HG02981 (cell line): ENCODE measurements around the gene ARHGAP26.
A peak's percentile ranks its signal among the peaks of the same experiment; 100 is the strongest.

Experiments
- ATAC-seq: cut with Tn5 transposase; IDR thresholded peaks from one replicate; pipeline ENCODE4 v1.9.1; 2021; ENCODE audit warnings: mild to moderate bottlenecking, moderate library complexity; ENCODE audit not compliant: unreplicated experiment

Gene ARHGAP26

DNA sequence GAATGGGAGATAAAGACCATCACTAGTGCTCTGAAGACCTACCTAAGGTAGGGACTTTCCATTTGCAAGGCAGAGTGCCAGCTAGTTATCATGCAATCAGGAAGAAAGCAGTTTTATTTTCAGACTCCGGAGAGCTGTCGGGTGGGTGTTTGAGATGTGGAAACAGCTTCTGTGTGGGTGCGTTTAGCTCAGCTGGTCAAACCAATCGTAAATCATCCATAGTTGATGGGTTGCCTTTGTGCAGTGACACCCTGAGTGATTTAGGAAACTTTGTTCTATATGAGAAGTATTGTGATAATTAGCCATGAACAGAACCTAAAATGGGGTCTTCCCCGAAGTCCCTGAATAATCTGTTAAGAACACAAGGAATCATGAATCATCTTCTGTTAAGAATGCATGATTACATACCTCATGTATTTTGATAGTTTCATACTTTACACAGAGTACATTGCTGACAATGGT, 284.3 kb downstream of the ARHGAP26 start:
- peak; percentile 33 for ATAC-seq

GRCh38 chr5:143055596-143056338, 285.6 kb downstream of the ARHGAP26 start:
- no peak for ATAC-seq

GRCh38 chr5:143056339-143056704, 286.1 kb downstream of the ARHGAP26 start:
- ATAC-seq = no peak

DNA sequence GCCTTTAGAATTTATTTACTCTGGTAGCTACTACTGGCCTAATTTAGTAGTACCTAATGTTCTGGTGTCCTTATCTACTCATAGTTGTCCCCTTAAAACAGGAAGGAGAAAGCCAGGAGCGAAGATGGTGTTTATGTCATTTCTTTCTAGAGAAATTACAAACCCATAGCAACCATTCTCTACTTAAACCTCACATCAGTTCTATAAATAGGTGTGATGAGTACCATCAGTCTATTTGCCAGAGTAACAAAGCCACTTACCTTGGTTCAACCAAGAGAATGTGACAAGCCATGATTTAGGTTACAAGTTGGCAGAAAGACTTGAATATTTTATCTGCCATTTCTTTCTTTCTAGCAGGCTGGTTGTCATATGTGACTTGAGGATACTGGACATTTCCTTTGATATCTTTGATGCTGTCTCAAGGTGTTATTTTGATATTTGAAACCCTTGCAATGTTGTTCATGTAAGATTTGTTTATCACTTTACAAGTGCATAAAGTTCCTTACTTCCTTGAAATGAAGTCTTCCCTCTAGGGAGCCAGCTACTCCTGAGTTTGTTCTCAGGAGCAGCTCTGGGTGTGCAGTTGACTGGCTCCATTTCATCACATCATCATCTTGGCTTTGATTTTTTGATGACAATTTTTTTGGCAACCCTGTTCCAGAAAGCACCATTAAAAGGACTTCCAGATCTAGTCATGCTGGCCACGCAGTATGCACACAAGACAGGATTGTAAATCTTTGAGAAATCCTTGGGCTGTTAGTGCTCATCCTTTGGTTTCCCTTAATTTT, 286.8 kb downstream of the ARHGAP26 start:
- ATAC-seq = peak; percentile 52

GRCh38 chr5:143057580-143057999, 287.4 kb downstream of the ARHGAP26 start:
- ATAC-seq = peak; percentile 41

- no peak for ATAC-seq
Observed at GRCh38 chr5:143059355-143059754, 289.2 kb downstream of the ARHGAP26 start.

DNA sequence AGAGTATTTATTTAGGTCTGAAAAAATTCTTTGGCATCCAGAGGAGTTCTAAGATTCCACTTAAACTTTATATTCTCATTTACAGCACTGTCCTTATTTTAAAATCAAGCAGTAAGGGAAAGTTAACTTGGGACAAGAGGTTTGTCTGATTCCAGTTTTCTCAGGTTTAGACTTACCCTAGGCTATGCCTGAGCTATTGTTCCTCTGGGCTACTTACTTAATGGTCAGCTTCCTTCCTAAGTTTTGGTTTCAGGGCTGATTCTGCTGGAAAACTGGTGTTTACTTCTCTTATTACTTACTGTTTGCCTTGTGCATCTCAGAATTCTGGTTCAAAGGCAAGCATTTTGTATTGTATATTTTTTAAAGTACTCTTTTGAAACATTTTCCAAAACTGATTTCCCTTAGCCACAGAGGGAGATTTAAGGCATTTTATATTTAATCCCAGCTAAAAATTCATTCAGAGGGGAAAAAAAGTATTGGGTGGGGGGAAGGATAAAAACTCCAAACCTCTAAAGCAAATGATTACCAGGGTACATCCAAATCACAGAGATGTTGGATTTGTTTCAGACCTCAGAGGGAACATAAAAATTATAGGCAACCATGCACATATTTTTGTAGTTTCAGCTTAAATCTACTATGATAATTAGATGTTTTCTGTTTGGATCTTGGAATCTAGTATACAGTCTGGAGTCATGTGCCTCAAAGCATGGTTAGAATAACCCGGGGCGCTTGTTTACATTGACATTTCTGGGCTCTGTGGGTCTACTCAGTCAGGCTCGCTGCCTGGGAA, 290.0 kb downstream of the ARHGAP26 start:
- no peak for ATAC-seq

DNA sequence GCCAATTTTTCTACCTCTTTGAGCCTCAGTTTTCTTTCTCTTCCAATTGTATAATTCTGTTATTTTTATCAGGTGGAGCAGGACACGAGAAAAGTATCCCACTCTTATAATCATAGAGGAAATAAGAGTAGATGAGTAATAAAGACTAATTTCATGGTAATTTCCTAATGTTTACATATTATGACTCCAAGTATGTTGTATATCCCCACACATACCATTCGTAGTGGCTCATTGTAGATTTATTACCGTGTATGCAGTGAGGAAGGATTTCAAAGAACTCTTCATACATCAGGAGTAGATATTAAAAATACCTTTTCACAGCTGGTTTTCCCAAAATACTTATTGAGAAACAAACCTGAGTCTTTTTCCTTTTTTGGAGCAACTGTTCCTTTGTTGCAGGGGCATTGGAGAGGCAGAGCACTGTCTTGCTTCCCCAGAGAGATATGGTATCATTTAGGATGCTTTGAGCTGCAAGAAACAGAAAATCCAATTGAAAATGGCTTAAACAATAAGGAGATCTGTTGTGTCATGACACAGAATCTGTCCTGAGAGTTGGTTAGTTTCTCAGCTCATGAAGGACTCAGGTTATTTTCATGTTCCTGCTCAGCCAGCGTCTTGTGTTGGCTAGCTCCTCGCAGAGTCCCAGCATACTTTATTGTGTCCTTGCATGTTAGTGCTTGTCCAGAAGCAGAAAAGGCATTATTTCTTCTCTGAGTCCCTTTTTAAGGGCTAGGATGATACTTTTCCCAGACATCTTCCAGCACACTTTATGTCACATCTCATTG, 291.2 kb downstream of the ARHGAP26 start:
- ATAC-seq = no peak

- no peak for ATAC-seq
Observed at GRCh38 chr5:143062379-143062778, 292.2 kb downstream of the ARHGAP26 start.

DNA sequence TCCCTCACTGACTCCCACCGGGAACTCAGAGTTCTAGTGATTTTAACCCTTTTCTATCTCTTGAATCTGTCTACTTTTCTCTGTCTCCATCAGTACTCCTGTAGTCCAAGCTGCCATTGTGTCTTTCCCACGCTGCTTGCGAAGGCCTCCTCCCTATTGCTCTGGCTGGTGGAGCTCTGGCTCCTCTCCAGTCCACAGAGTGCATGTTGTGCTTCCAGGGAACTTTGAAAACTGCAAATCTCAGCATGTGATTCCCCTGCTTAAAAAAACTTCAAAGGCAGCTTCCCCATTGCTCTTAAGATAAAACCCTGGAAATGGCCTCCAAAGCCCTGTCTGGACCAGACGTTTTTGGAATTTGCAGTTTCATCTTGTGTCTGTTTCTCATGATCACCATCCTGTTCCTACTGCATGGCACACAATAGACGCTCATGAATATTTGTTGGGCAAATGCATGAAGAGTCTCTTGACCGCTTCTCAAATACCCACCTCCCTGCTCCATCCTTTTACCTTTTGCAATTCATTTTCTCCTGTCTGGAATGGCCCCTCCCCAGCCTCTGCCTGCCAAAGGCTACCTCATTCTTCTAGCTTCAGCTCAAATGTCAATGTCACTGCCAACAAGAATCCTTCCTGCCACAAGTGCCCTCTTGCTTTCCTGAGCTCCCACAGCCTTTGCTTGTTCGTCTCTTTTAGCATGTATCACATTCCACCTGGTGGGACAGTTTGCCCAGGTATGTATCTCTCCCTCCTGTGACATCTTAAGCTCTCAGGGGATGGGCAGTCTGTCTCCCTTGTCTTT, 293.2 kb downstream of the ARHGAP26 start:
- no peak for ATAC-seq

GRCh38 chr5:143064218-143064641, 294.1 kb downstream of the ARHGAP26 start:
- ATAC-seq = no peak

GRCh38 chr5:143064676-143065075, 294.5 kb downstream of the ARHGAP26 start:
- ATAC-seq = no peak

- ATAC-seq = no peak
Observed at GRCh38 chr5:143065185-143065965, 295.2 kb downstream of the ARHGAP26 start.

GRCh38 chr5:143065996-143066522, 295.9 kb downstream of the ARHGAP26 start:
- no peak for ATAC-seq

DNA sequence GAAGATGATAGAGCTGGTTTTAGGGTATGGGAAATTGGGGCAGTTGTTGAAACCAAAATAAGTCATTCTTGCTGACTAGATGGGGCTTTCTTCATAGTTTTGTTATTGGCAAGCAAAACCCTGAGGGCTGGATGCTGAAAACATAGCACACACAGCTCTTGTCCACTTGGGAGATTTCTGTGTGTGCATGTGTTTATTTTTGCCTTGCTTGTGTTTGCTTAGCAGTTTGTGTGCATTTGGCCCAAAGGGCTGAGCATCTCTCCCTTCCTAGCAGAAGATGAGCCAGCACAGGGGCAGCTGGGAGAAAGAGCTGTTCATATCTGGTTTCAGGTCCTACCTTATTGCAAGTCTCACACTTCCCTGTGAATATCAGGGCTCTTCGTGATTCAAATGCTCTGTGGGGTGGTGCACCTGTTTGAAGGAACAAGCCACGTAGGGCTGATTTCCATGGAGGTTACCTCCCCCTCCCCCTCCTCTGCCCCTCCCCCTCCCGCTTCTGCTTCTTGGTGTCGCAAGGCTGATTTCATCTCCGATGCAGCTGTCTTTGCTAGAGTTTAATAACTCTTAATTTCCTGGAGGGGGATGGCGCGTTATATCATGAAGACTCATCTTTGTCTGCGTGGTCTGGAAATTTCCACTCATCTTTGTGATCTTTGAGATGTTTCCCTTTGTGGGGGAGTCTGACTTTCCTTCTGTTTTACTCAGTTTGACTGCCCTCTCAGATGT, 296.5 kb downstream of the ARHGAP26 start:
- peak; percentile 57 for ATAC-seq

DNA sequence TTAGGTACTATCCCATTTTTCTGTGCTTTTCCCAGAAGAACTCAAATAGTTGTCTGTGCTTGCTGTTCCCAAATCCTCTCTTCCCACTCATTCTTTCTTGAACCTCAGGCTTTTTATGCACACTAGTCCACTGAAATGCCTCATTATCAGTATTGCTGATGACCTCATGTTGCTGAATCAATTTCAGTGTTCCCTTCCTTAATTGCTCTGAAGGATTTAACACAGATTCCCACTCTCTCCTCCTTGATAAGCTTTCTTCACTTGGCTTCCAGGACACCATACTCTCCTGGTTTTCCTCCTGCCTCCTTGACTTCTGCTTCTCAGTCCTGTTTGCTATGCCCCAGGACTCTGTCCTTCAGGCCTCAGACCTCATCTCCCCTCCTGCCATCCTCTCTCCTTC, 298.5 kb downstream of the ARHGAP26 start:
- no peak for ATAC-seq

- no peak for ATAC-seq
Observed at GRCh38 chr5:143071927-143072326, 301.8 kb downstream of the ARHGAP26 start.

- ATAC-seq = no peak
Observed at GRCh38 chr5:143072734-143073133, 302.6 kb downstream of the ARHGAP26 start.
